Fibroblast of skin of right biceps (primary cell): Measurements from ENCODE around the gene MYBPH.

ENCODE experiments used
- DNase-seq: peaks from one replicate; pipeline ENCODE4 v3.0.0-alpha.2; 2013

The MYBPH gene, protein sequence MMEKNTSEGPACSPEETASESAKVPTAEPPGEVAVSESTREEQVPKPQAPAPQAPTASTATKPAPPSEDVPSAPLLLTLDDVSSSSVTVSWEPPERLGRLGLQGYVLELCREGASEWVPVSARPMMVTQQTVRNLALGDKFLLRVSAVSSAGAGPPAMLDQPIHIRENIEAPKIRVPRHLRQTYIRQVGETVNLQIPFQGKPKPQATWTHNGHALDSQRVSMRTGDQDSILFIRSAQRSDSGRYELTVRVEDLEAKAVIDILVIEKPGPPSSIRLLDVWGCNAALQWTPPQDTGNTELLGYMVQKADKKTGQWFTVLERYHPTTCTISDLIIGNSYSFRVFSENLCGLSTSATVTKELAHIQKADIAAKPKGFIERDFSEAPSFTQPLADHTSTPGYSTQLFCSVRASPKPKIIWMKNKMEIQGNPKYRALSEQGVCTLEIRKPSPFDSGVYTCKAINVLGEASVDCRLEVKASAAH

DNA sequence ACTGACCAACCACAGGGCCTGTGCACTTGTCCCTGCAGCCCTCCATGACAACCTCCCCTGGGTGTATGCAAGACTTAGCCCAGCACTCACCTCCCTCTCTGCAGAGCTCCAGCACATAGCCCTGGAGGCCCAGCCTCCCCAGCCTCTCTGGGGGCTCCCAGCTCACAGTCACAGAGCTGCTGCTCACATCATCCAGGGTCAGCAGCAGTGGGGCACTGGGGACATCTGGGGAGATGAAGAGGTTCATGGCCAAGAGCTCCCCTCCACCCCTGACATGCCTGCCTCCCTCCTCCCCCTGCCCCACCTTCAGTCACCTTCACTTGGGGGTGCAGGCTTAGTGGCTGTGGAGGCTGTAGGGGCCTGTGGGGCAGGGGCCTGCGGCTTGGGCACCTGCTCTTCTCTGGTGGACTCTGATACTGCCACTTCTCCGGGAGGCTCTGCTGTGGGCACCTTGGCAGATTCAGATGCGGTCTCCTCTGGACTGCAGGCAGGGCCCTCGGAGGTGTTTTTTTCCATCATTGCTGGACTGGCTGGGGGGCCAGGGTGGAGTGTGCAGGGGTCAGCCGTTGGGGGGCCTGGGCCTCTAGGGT lies at the start of gene MYBPH:
TSS of gene MYBPH (minus strand) at position 590 of the 590 bp plus-strand sequence. CDS start at position 519, 71 bp downstream.
- no peak for DNase-seq

DNA sequence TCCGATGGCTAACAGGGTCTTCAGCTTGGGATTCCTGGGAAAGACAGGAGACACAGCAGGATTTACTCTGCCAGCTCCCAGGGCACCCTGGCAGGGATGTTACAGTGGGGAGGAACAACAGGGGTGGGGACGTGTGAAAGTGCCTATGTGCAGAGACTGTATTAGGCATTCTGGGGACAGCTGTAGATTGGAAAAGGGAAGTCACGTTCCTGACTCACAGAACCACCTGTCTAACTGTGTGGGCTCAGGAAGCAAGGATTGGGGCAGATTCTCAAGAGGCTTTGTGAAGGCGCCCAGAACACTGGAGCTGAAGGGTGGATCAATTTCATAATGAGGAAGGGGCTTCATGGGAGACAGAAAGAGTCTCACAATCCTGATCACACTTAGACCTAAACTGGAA lies 49.4 kb upstream of the MYBPH start:
- no peak for DNase-seq

DNA sequence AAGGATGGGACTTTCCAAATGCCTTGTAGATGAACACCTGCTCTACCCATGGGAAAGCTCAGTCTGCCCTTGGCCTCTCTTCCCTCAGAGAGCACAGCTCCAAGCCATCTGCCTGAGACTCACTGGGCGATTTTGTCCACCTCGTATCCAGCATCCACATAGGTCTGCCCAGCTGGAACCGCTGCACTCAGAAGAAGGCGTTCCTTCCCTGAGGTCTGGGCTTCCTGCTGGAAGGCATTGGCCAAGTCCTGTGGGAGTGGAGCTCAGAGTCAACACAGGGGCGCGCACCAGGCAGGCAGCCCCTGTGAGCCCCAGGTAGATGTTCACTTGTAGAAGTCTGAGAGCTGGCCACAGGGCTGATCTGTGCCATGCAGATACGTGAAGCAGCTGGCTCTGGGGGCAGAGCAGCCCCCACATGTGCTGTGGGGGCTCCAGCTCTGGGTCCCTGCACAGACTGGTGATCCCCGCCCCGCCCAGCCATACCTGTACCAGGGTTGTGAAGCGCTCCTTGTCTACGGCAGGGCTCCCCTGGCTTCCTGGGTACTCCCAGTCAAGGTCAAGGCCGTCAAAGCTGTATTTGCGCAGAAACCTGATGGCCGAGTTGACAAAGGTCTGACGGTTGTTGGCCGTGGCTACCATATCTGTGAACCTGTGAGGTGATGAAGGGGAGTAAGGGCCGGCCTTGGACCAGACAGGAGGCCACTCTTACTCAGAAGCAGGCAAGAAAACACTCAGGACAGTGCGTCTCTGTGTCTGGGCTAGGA lies 47.6 kb upstream of the MYBPH start:
- no peak for DNase-seq

DNA sequence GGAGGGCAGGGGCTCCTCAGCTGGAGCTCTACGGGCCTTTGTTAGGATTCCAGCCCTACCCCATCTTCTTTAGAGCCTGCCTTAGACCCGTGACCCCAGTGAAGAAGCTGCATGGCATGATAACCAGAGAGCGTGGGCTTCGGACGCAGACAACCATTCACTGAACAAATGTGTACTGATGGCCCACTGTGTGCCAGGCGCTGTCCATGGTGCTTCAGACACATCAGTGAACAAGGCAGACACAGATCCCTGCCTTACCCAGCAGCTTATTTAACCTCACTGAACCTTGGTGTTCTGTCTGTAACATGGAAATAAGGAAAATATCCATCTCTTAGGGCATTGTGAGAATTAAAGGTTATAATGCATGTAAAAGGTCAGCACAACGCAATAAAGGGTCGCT lies 44.3 kb upstream of the MYBPH start:
- no peak for DNase-seq

DNA sequence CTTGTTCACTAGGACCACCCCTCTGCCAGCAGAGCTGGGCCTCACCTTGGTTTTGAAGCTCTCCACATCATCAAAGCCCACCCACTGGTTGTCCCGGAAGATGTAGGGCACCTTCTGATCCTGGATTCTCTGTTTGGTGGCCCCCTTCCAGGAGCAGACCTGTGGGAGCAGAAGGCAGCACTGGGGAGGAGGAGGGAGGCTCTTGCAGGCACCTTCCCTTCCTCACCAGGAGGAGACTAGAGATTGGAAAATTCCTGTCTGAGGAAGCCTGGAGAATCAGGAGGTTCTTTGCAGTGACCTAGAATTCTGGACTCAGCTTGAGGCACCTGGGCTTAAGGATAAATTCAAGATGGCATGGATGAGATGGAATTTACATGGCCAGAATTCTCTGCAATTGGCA lies 43.5 kb upstream of the MYBPH start:
- no peak for DNase-seq

DNA sequence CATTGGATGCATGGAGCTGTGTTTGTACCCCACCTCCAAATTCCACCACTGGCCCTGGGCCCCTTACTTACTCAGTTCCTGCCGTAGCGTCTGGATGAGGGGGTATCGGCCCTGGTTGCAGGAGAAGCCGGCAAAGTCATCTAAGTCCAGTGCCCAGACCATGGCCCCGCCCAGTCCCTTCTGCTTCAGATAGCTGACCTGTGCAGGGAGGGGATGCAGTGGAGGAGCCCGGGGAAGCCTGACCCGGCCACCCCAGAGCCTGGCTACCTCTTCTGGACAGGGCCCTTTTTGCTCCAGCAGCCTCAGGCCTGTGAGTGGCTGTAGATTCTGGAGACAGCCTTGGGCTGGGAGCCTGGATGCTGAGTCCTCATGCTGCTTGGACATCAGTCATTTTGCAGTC lies 42.0 kb upstream of the MYBPH start:
- no peak for DNase-seq

DNA sequence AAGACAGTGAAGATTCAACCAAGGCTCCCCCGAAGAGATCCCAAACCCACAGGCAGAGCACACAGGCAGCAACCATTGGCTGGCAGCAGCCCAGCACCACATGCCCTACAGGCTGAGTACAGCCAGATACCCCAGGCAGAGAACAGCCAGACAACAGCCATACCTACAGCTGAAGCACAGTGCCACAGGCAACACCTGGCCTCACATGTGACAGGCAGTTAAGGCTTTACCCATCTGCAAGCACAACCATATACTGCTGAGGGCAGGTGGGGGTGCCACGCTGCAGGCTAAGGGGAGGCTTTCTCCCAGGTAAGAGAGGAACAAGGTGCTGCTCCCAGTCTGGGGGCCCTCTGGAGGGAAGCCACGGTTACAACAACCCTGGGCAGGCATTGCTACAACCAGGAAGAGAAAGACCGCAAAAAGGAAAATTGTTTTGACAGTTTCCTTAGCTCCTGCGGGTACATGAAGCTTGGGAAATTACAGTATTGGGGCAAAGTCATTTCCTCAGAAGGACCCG lies 41.6 kb upstream of the MYBPH start:
- DNase-seq, result no peak

DNA sequence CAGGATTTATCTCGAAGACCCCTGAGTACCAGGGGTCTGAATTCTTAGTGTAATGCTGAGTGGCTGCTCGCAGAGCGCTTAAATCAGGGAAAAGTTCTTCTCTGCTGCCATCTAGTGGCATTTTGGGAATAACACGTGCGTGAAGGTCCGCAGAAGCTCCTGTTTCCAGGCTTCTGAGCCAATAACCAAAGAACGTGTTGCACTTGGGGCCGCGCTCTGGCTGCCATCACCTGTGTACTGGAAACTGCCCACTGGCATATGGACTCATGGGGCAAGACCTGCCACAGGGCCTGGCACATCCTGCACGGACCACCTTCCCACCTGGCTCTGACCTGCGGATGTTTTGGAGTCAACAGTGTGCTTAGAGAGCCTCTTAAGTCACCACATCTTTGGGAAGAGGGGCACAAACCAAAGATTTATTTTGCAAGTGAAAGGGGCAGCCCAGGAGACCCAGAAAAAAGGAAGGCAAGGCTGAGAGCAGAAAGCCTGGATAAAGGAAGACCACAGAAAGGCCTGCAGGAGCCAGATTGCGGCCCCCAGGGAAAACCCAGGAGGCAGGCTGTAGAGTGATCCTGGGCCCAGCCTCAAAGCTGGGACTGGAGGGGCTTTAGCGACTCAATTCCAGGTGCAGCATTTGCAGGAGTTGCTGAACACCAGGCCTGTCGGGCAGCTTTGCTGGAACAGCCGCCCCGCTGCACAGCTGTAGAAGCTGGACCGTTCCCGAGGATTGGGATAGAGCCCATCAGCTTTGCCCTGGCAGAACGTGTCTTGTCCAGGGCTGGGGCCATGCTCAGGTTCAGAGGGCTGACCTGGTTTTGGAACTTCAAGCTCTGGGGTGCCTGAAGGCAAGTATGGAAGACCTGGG lies 40.9 kb upstream of the MYBPH start:
- DNase-seq, result peak; percentile 49

DNA sequence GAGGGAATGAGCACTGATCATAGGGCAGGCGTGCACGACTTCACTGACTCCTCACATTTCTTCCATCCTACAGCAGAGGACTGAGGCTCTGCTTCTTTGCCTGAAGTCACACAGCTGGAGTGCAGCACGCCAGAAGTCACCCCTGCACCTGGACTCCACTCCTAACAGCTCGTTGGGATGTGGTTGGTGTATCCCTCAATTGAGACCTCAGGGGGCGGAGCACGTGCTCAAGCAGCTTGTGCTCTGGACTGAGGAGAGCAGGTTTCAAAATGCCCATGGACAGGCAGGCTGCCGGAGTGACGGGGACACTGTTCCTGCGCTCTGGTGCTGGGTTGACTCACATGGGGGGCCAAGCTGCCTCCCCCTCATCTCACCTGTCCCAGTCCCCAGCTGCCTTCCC lies 39.9 kb upstream of the MYBPH start:
- no peak for DNase-seq

DNA sequence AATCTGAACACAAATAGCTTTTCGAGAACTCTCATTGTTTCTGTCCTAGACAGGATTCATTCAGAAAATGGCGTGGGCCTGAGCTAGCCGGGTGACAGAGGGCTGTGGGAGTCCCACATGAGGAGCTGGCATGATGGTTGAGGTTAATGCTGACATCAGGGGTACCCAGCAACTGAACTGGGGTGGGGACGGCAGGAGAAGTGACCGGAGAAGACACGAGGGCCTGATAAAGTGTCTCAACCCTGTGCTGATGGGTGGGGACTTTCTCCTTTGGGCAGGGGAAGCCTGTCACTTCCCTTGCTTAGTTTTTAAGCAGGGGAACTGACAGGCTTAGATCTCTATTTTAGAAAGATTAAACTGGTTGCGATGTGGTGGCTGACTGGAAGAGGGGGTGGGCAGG lies 39.2 kb upstream of the MYBPH start:
- DNase-seq, result no peak

DNA sequence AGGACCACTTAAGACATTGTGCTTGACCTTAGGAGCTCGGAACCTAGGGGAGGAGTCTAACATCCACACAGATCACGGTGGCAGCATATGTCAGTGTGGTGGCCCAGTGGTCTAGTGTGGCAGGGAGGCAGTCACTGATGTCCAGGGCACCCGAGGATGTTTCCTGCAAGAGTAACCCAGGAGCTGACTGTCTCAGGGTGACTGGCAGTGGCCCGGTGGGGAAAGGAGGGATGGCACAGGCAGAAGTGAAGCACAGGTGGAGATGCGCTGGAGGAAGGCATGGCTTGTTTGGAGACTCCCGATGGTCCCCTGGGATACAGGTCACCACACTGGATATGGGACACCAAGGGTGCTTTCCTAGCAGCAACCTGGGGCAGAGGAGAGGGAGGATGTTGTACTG lies 37.5 kb upstream of the MYBPH start:
- DNase-seq, result no peak

DNA sequence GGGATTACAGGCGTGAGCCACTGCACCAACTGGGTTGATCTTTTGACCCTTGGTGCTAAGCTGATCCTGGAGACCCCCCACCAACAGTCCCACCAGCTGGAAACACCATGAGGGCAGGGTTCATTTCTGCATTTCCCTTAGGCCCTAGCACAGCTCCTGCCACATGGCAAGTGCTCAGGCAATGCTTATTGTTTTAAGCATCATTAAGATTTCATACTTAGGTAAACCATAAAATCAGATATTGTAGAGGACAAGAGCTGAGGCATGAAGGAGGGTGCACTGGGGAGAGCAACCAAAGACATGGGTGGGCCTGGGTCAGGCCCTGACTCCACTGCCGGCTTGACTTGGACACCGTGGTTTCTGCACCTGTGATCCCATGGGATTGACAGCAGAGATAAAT lies 36.2 kb upstream of the MYBPH start:
- no peak for DNase-seq

DNA sequence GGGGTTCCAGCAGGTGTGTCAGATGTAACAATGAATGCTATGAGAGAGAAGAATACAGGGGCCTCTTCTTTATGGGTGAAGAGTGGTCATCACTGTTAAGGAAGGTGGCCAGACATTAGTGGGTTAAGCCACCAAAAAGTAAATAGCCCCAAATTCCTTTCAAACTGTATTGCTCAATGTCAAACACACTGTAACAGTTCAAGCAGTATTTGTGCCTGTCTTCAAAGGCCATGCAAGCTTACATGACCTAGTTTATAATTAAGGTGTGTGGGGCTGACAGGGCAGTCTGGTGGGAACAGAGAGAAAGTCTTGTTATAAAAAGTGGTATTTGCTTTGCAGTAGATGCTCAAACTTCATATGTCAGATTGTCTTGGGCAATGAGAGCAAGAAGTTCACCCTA lies 35.4 kb upstream of the MYBPH start:
- DNase-seq, result no peak

DNA sequence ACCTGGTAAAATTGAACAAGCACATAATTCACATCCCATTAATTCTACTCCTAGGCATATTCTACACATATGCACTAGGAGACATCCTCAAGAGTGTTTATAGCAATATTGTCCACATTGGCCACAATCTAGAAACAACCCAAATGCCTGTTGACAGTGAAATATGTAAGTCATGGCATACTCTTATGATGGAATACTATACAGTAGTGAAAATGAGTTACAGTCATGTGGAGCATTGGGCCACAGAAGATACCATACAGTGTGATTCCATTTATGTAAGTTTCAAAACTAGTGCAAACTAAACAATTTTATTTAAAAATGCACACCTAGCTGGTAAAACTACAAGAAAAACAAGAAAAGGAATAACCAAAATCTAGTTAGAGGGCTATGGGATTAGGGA lies 34.7 kb upstream of the MYBPH start:
- DNase-seq, result no peak

DNA sequence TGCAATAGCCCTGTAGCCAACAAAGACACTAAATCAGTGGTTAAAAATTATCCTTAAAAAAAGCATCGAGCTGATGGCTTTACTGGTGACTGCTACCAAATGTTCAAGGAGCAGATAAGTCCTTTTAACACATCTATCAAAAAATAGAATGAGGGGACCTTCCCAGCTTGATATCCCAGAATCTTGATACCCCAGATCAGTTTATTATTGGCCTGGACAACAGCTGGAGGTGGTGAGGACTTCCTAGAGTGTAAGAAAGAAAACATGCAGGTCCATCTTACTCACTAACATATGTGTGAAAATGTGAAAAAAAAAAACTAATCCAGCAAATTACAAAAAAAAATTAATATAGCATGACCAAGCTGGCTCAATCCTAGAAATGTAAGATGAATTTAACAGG lies 32.6 kb upstream of the MYBPH start:
- no peak for DNase-seq

DNA sequence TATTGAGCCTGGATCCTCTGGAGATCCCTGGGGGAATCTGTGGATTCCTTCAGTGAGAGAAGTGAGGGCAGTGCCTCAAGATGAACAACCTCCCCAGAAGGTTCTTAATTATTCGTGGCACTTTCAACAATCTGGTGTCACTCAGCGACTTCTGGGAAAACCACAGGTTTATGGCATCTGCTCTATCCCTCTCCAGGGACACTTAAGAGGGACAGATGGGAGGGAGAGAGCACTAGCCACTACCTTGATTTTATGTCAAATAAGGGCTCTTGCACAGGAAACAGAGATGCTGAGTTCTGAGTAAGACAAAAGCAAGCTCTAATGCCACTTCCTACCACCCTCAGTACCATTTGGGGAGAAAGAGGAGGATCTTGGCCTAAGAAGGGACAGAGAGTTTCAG lies 32.1 kb upstream of the MYBPH start:
- no peak for DNase-seq

DNA sequence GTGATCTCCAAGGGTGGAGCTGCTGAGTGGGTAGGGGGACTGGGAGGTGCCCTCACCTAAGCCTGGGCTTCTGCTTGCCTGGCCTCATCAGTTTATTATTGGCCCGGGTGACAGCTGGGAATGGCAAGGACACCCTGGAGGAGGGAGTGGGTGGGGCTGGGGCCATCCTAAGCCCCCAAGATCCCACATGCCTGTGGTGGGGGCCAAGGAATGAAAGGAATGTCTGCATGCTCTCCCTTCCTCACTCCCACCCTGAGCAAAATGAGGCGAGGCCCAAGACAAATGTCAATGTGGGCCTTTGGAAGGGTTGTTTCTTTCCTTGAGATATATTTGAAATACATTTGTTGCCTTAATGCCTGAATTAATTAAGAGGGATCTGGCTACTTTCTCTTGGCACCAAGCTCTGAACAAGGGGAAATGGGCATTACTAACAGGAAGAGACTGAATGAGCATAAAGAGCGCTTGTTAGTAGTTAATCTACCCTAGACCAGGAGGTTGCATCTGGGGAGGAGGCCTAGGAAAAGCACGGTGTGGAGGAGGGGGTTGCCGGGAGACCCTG lies 30.6 kb upstream of the MYBPH start:
- DNase-seq, result peak; percentile 33

DNA sequence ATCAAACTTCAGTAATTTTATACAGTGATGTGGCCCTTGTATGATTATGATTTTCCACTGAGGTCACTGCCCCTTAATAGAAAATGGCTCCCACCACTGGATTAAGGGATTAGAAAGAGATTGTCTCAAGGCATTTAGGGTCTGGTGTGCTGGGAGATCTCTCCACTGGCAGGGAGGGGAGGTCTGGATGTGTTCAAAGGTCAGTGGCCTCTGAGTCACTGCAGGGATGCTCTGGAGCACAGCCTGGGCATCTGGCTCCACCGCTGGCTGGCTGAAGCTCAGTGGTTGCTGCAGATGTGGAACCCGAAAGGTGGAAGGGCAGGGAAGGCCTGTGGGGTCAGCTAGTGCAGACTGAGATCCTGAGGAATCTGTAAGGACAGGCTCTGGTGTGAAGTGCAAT lies 29.1 kb upstream of the MYBPH start:
- DNase-seq, result no peak

DNA sequence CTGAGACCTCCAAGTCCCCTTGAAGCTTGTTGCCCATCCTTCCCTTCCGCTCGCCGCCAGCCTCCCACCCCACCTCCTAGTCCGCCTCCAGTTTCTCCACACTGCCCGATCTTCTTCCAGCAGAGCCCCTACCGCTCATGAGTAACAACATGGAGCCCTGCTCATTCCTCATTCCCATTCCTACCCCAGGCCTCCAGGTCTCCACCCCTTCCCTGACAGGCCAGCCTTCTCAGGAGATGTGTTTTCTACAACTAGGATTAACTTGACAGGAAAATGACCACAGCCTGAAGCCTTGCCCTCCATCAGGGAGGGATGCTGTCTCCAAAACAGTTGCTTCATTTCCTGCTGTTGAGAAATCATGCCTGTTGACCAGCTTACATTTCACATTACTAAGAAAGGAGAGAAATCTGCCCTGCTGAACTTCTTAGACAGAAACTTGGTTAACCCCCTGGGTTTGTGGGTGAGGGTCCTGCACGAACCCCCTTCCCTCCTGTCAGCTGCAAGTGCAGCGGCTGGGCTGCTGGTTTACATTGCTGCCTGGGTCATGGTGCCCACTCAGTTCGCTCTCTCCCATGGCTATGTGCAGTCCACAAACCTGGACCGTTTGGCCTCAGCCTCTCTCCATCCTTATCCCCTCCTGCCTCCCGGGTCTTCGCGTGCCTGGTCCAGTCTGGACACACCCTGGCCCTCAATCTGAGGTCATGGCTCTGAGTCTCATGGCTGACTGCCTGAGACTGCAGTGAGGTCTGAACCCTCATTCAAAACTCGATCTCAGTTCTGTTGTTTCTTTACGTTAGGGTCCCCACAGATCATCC lies 27.0 kb upstream of the MYBPH start:
- peak; percentile 58 for DNase-seq

DNA sequence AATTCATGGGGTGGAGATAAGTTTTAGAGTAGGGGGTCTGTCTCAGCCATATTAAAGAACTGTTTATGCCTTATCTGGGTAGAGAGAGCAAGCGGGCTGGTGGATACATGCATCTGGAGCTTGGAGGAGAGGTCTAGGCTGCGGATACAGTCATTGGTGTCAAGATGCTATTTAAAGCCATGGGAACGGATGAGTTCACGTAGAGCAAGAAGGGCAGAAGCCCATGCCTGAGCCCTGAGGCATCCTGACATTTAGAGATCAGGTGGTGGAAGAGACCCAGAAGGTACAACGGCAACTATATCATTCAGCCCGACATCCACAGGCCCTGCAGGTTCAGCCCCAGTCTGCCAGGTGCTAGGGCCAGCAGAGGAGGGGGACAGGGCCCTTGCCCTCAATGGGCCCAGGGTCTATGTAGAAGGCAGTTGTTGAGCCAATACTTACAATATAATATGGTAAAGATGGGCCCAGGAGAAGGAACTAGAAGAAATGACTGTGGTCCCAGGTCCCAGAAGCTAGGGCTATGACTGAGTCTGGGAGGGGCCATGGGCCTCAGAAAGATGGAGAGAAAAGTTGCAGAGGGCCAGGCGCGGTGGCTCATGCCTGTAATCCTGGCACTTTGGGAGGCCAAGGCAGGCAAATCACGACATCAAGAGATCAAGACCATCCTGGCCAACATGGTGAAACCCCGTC lies 26.0 kb upstream of the MYBPH start:
- no peak for DNase-seq

DNA sequence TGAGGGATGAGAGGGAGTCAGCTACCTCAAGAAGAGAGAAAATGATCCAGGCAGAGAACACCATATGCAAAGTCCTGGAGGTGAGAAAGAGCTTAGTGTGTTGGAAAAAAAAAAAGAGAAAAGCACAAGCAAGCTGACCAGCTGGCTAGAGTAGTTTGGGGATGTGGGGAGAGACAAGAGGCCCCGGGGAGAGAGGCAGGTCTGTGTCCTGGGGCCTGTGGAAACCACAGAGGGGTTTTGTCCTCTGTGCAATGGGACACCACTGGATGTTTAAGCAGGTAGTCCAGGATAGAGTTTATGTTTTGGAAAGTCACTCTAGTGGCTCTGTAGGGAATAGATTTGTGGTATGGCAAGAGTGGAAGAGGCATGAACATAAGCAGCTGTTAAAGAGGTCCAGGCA lies 25.3 kb upstream of the MYBPH start:
- no peak for DNase-seq
